AG10803 (cell line): ENCODE results near the gene BAIAP2L1.

Experiments
- DNase-seq: peaks from one replicate; pipeline ENCODE4 v3.0.0; 2010; ENCODE audit warnings: low read depth
- H3K4me3 ChIP-seq: 2 replicates; pipeline ENCODE4 v1.5.1; 2011; ENCODE audit warnings: mild to moderate bottlenecking, low read length, control low read depth
- CTCF ChIP-seq: conservative IDR thresholded peaks from 2 replicates; pipeline ENCODE4 v1.5.1; 2011; ENCODE audit warnings: mild to moderate bottlenecking, low read length, control low read depth, inconsistent platforms

BAIAP2L1 gene

GRCh38 chr7:98257701-98258100 lies 143.2 kb downstream of the BAIAP2L1 start:
- no peak for TF ChIP-seq CTCF
- H3K4me3 ChIP-seq = no peak overlapping the region
- DNase-seq = no peak

GRCh38 chr7:98256431-98256830 lies 144.5 kb downstream of the BAIAP2L1 start:
- DNase-seq = no peak
- no peak for TF ChIP-seq CTCF
- no peak overlapping the region for H3K4me3 ChIP-seq

- H3K4me3 ChIP-seq = no peak overlapping the region
- no peak for TF ChIP-seq CTCF
- no peak for DNase-seq
Measured at GRCh38 chr7:98254951-98255610, 145.8 kb downstream of the BAIAP2L1 start.

GRCh38 chr7:98254516-98254915 lies 146.4 kb downstream of the BAIAP2L1 start:
- no peak overlapping the region for H3K4me3 ChIP-seq

GRCh38 chr7:98252425-98253054 lies 148.3 kb downstream of the BAIAP2L1 start:
- peak overlapping the region; percentile 93 for H3K4me3 ChIP-seq
- TF ChIP-seq CTCF = no peak
- peak; percentile 14 for DNase-seq

More at GRCh38 chr7:98254516-98254915, 146.4 kb downstream of the BAIAP2L1 start:
- DNase-seq = no peak
- no peak for TF ChIP-seq CTCF

GRCh38 chr7:98251601-98252424 lies 149.1 kb downstream of the BAIAP2L1 start, which contains the start of gene TECPR1:
Gene TECPR1, minus strand, starts transcription at chr7:98252232. Its CDS starts 6,086 bp downstream, at chr7:98246146.
- DNase-seq = peak; percentile 89
- H3K4me3 ChIP-seq = peak within 1 kb of the TSS; percentile 93
- no peak for TF ChIP-seq CTCF
